ENCODE results near the gene TFB1M.

TFB1M gene

GRCh38 chr6:155261111-155261900, 53.0 kb downstream of the TFB1M start:
- no peak for DNase-seq

GRCh38 chr6:155260686-155261085, 53.6 kb downstream of the TFB1M start:
- DNase-seq = no peak

- DNase-seq = no peak
Observed at GRCh38 chr6:155259897-155260296, 54.4 kb downstream of the TFB1M start.

- DNase-seq = no peak
Observed at GRCh38 chr6:155259204-155259603, 55.1 kb downstream of the TFB1M start.

- no peak for DNase-seq
Observed at GRCh38 chr6:155257796-155258195, 56.5 kb downstream of the TFB1M start.

- no peak for DNase-seq
Observed at GRCh38 chr6:155256122-155256795, 58.0 kb downstream of the TFB1M start.

- DNase-seq = no peak
Observed at GRCh38 chr6:155254139-155254538, 60.1 kb downstream of the TFB1M start.

- no peak for DNase-seq
Observed at GRCh38 chr6:155253337-155253736, 60.9 kb downstream of the TFB1M start.

- no peak for DNase-seq
Observed at GRCh38 chr6:155252581-155252980, 61.7 kb downstream of the TFB1M start.

GRCh38 chr6:155250701-155251381, 63.4 kb downstream of the TFB1M start:
- no peak for DNase-seq

- no peak for DNase-seq
Observed at GRCh38 chr6:155248008-155249001, 66.0 kb downstream of the TFB1M start.

- DNase-seq = no peak
Observed at GRCh38 chr6:155247618-155248007, 66.7 kb downstream of the TFB1M start.

GRCh38 chr6:155246825-155247224, 67.5 kb downstream of the TFB1M start:
- no peak for DNase-seq

GRCh38 chr6:155245831-155246230, 68.5 kb downstream of the TFB1M start:
- DNase-seq = no peak

- no peak for DNase-seq
Observed at GRCh38 chr6:155245193-155245592, 69.1 kb downstream of the TFB1M start.

- DNase-seq = no peak
Observed at GRCh38 chr6:155244434-155244833, 69.8 kb downstream of the TFB1M start.

GRCh38 chr6:155241966-155242365, 72.3 kb downstream of the TFB1M start:
- DNase-seq = no peak

- DNase-seq = no peak
Observed at GRCh38 chr6:155240905-155241600, 73.2 kb downstream of the TFB1M start.

- no peak for DNase-seq
Observed at GRCh38 chr6:155237613-155238012, 76.7 kb downstream of the TFB1M start.

GRCh38 chr6:155235087-155235486, 79.2 kb downstream of the TFB1M start:
- no peak for DNase-seq

GRCh38 chr6:155234687-155235086, 79.6 kb downstream of the TFB1M start:
- DNase-seq = no peak

- no peak for DNase-seq
Observed at GRCh38 chr6:155234167-155234566, 80.1 kb downstream of the TFB1M start.

Measured in SHP77 treated with DMSO at 0.1 percent for 48 hours (cell line).